ENCODE data around the gene MS4A14. TPM values are rescaled to one million over a fixed set of nuclear protein-coding genes. Genes with fewer than 3 reads are reported as not detected.
"Not testable (repeated sequence)": the region's sequence is repeated elsewhere in the genome, so short reads cannot be mapped to it uniquely, and the experiment has no call there.

MS4A14 gene
- total RNA-seq: not detected

- H3K36me3 Mint-ChIP-seq (ENCODE audit: low read depth): no peaks in the 10 kb centered on the region
- no peak within 1 kb of the TSS for H3K27ac Mint-ChIP-seq
- ATAC-seq (replicated peaks): peak; percentile 66
- H3K9me3 Mint-ChIP-seq: no peaks in the 10 kb centered on the region
- H3K27me3 Mint-ChIP-seq: peaks cover 10% of the 10 kb centered on the region
- no peak within 1 kb of the TSS for H3K4me3 Mint-ChIP-seq
- H3K4me1 Mint-ChIP-seq: no peaks in the 10 kb centered on the region
These were observed at the start of gene MS4A14 for GRCh38 chr11:60396382-60396781. Gene MS4A14, plus strand, starts transcription at chr11:60396459. Its CDS starts 120 bp downstream, at chr11:60396579.

- no peak overlapping the region for H3K4me3 Mint-ChIP-seq
- ATAC-seq (replicated peaks): no peak
- no peaks in the 10 kb centered on the region for H3K9me3 Mint-ChIP-seq
- no peaks in the 10 kb centered on the region for H3K4me1 Mint-ChIP-seq
- H3K27me3 Mint-ChIP-seq: peaks cover 34% of the 10 kb centered on the region
- no peak overlapping the region for H3K27ac Mint-ChIP-seq
- no peaks in the 10 kb centered on the region for H3K36me3 Mint-ChIP-seq (ENCODE audit: low read depth)
These were observed 49.0 kb upstream of the MS4A14 start for GRCh38 chr11:60347084-60347797.

GRCh38 chr11:60348116-60348515 is 48.1 kb upstream of the MS4A14 start:
- Mint-ChIP-seq H3K4me1 (no peaks in the 10 kb centered on the region), H3K36me3 (ENCODE audit: low read depth) (no peaks in the 10 kb centered on the region), H3K9me3 (no peaks in the 10 kb centered on the region), H3K27ac (no peak overlapping the region), H3K4me3 (no peak overlapping the region), H3K27me3 (peaks cover 33% of the 10 kb centered on the region)
- no peak for ATAC-seq (replicated peaks)

- Mint-ChIP-seq H3K4me1 (no peaks in the 10 kb centered on the region), H3K36me3 (ENCODE audit: low read depth) (no peaks in the 10 kb centered on the region), H3K27me3 (peaks cover 35% of the 10 kb centered on the region), H3K27ac (no peak overlapping the region), H3K4me3 (no peak overlapping the region), H3K9me3 (no peaks in the 10 kb centered on the region)
- no peak for ATAC-seq (replicated peaks)
These were observed 46.3 kb upstream of the MS4A14 start for GRCh38 chr11:60349990-60350389.

GRCh38 chr11:60357771-60358170 is 38.5 kb upstream of the MS4A14 start:
- no peak for ATAC-seq (replicated peaks)
- Mint-ChIP-seq H3K36me3 (ENCODE audit: low read depth) (no peaks in the 10 kb centered on the region), H3K4me3 (no peak overlapping the region), H3K9me3 (no peaks in the 10 kb centered on the region), H3K27ac (no peak overlapping the region), H3K4me1 (no peaks in the 10 kb centered on the region), H3K27me3 (peaks cover 16% of the 10 kb centered on the region)

- no peak for ATAC-seq (replicated peaks)
- Mint-ChIP-seq H3K27me3 (peaks cover 24% of the 10 kb centered on the region), H3K36me3 (ENCODE audit: low read depth) (no peaks in the 10 kb centered on the region), H3K27ac (no peak overlapping the region), H3K9me3 (no peaks in the 10 kb centered on the region), H3K4me1 (no peaks in the 10 kb centered on the region), H3K4me3 (no peak overlapping the region)
These were observed 35.6 kb upstream of the MS4A14 start for GRCh38 chr11:60360621-60361020.

GRCh38 chr11:60362241-60362640 is 34.0 kb upstream of the MS4A14 start:
- H3K27me3 Mint-ChIP-seq: peaks cover 27% of the 10 kb centered on the region
- no peaks in the 10 kb centered on the region for H3K9me3 Mint-ChIP-seq
- H3K36me3 Mint-ChIP-seq (ENCODE audit: low read depth): no peaks in the 10 kb centered on the region
- no peak for ATAC-seq (replicated peaks)
- no peak overlapping the region for H3K27ac Mint-ChIP-seq
- H3K4me3 Mint-ChIP-seq: no peak overlapping the region
- no peaks in the 10 kb centered on the region for H3K4me1 Mint-ChIP-seq

GRCh38 chr11:60363542-60364470 is 32.5 kb upstream of the MS4A14 start:
- Mint-ChIP-seq H3K36me3 (ENCODE audit: low read depth) (no peaks in the 10 kb centered on the region), H3K27me3 (peaks cover 31% of the 10 kb centered on the region), H3K4me1 (no peaks in the 10 kb centered on the region), H3K9me3 (no peaks in the 10 kb centered on the region), H3K4me3 (no peak overlapping the region), H3K27ac (no peak overlapping the region)
- peak; percentile 48 for ATAC-seq (replicated peaks)

- not testable (repeated sequence) for H3K4me3 Mint-ChIP-seq; H3K36me3 Mint-ChIP-seq (ENCODE audit: low read depth); ATAC-seq (replicated peaks); H3K4me1 Mint-ChIP-seq; H3K9me3 Mint-ChIP-seq; H3K27ac Mint-ChIP-seq
- H3K27me3 Mint-ChIP-seq: peaks cover 43% of the 10 kb centered on the region
These were observed 29.9 kb upstream of the MS4A14 start for GRCh38 chr11:60366262-60366904.

- H3K27ac Mint-ChIP-seq: no peak overlapping the region
- no peaks in the 10 kb centered on the region for H3K36me3 Mint-ChIP-seq (ENCODE audit: low read depth)
- H3K9me3 Mint-ChIP-seq: no peaks in the 10 kb centered on the region
- no peak overlapping the region for H3K4me3 Mint-ChIP-seq
- no peaks in the 10 kb centered on the region for H3K4me1 Mint-ChIP-seq
- ATAC-seq (replicated peaks): peak; percentile 86
- H3K27me3 Mint-ChIP-seq: peaks cover 47% of the 10 kb centered on the region
These were observed 29.2 kb upstream of the MS4A14 start for GRCh38 chr11:60367009-60367408.

GRCh38 chr11:60367896-60368295 is 28.4 kb upstream of the MS4A14 start:
- Mint-ChIP-seq H3K27ac (no peak overlapping the region), H3K4me3 (no peak overlapping the region), H3K9me3 (no peaks in the 10 kb centered on the region), H3K36me3 (ENCODE audit: low read depth) (no peaks in the 10 kb centered on the region), H3K27me3 (peaks cover 50% of the 10 kb centered on the region), H3K4me1 (no peaks in the 10 kb centered on the region)
- no peak for ATAC-seq (replicated peaks)

GRCh38 chr11:60370252-60370810 is 25.9 kb upstream of the MS4A14 start:
- H3K27me3 Mint-ChIP-seq: peaks cover 37% of the 10 kb centered on the region
- no peak for ATAC-seq (replicated peaks)
- H3K4me3 Mint-ChIP-seq: no peak overlapping the region
- H3K9me3 Mint-ChIP-seq: no peaks in the 10 kb centered on the region
- H3K36me3 Mint-ChIP-seq (ENCODE audit: low read depth): no peaks in the 10 kb centered on the region
- H3K4me1 Mint-ChIP-seq: no peaks in the 10 kb centered on the region
- H3K27ac Mint-ChIP-seq: no peak overlapping the region

GRCh38 chr11:60370811-60371298 is 25.4 kb upstream of the MS4A14 start:
- no peak for ATAC-seq (replicated peaks)
- no peaks in the 10 kb centered on the region for H3K4me1 Mint-ChIP-seq
- no peaks in the 10 kb centered on the region for H3K36me3 Mint-ChIP-seq (ENCODE audit: low read depth)
- peaks cover 39% of the 10 kb centered on the region for H3K27me3 Mint-ChIP-seq
- H3K27ac Mint-ChIP-seq: no peak overlapping the region
- no peaks in the 10 kb centered on the region for H3K9me3 Mint-ChIP-seq
- H3K4me3 Mint-ChIP-seq: no peak overlapping the region

GRCh38 chr11:60371386-60371785 is 24.9 kb upstream of the MS4A14 start:
- no peak overlapping the region for H3K4me3 Mint-ChIP-seq
- H3K27me3 Mint-ChIP-seq: peaks cover 36% of the 10 kb centered on the region
- no peaks in the 10 kb centered on the region for H3K9me3 Mint-ChIP-seq
- no peaks in the 10 kb centered on the region for H3K4me1 Mint-ChIP-seq
- no peak for ATAC-seq (replicated peaks)
- no peak overlapping the region for H3K27ac Mint-ChIP-seq
- no peaks in the 10 kb centered on the region for H3K36me3 Mint-ChIP-seq (ENCODE audit: low read depth)

All from activated T-helper 17 cell treated with anti-CD3 and anti-CD28 coated beads, Interleukin-2, amount 50 U/mL, for 72 hours (primary cell).